ENCODE results near the gene DZIP1L.
"Not testable (repeated sequence)": the region's sequence is repeated elsewhere in the genome, so short reads cannot be mapped to it uniquely, and the experiment has no call there.

The DZIP1L gene

GRCh38 chr3:138112362-138112761, 3.0 kb downstream of the DZIP1L start:
- no peak for DNase-seq

GRCh38 chr3:138105598-138105997, 9.8 kb downstream of the DZIP1L start:
- DNase-seq, result no peak

GRCh38 chr3:138103466-138103865, 11.9 kb downstream of the DZIP1L start:
- DNase-seq, result no peak

- not testable (repeated sequence) for DNase-seq
Measured at GRCh38 chr3:138101351-138101940, 14.0 kb downstream of the DZIP1L start.

- no peak for DNase-seq
Measured at GRCh38 chr3:138099417-138099816, 16.0 kb downstream of the DZIP1L start.

- no peak for DNase-seq
Measured at GRCh38 chr3:138097192-138098172, 17.9 kb downstream of the DZIP1L start.

- no peak for DNase-seq
Measured at GRCh38 chr3:138093721-138094120, 21.7 kb downstream of the DZIP1L start.

GRCh38 chr3:138092023-138092422, 23.4 kb downstream of the DZIP1L start:
- no peak for DNase-seq

- no peak for DNase-seq
Measured at GRCh38 chr3:138089091-138089490, 26.3 kb downstream of the DZIP1L start.

GRCh38 chr3:138085745-138086144, 29.7 kb downstream of the DZIP1L start:
- not testable (repeated sequence) for DNase-seq

GRCh38 chr3:138084196-138084595, 31.2 kb downstream of the DZIP1L start:
- no peak for DNase-seq

- no peak for DNase-seq
Measured at GRCh38 chr3:138082992-138083386, 32.4 kb downstream of the DZIP1L start.

GRCh38 chr3:138082085-138082991, 33.1 kb downstream of the DZIP1L start:
- DNase-seq, result no peak

- DNase-seq, result no peak
Measured at GRCh38 chr3:138081371-138082084, 33.9 kb downstream of the DZIP1L start.

GRCh38 chr3:138079901-138080300, 35.5 kb downstream of the DZIP1L start:
- DNase-seq, result no peak

- DNase-seq, result no peak
Measured at GRCh38 chr3:138078901-138079344, 36.5 kb downstream of the DZIP1L start.

- DNase-seq, result no peak
Measured at GRCh38 chr3:138078096-138078495, 37.3 kb downstream of the DZIP1L start.

GRCh38 chr3:138072796-138073195, 42.6 kb downstream of the DZIP1L start:
- DNase-seq, result no peak

- DNase-seq, result no peak
Measured at GRCh38 chr3:138070006-138070405, 45.4 kb downstream of the DZIP1L start.

GRCh38 chr3:138068579-138069174, 46.7 kb downstream of the DZIP1L start:
- DNase-seq, result peak; percentile 30

GRCh38 chr3:138068046-138068445, 47.4 kb downstream of the DZIP1L start:
- no peak for DNase-seq

GRCh38 chr3:138066972-138067371, 48.4 kb downstream of the DZIP1L start:
- DNase-seq, result no peak
